Measurements from ENCODE around the gene FOXD4L1.
"Not testable (repeated sequence)": the region's sequence is repeated elsewhere in the genome, so short reads cannot be mapped to it uniquely, and the experiment has no call there.

FOXD4L1 gene

GRCh38 chr2:113498365-113498764, at the start of gene FOXD4L1:
FOXD4L1 (plus strand) TSS chr2:113498665; CDS start chr2:113499257, 592 bp downstream.
- not testable (repeated sequence) for DNase-seq (ENCODE audit: low read depth, low spot score)

GRCh38 chr2:113465770-113466169, 32.7 kb upstream of the FOXD4L1 start:
- DNase-seq (ENCODE audit: low read depth, low spot score), result not testable (repeated sequence)

GRCh38 chr2:113476688-113477368, 21.6 kb upstream of the FOXD4L1 start:
- not testable (repeated sequence) for DNase-seq (ENCODE audit: low read depth, low spot score)

GRCh38 chr2:113496527-113496926, 1.9 kb upstream of the FOXD4L1 start:
- DNase-seq (ENCODE audit: low read depth, low spot score), result not testable (repeated sequence)

- not testable (repeated sequence) for DNase-seq (ENCODE audit: low read depth, low spot score)
Observed at GRCh38 chr2:113499019-113499885, 787 bp downstream of the FOXD4L1 start.

DNA sequence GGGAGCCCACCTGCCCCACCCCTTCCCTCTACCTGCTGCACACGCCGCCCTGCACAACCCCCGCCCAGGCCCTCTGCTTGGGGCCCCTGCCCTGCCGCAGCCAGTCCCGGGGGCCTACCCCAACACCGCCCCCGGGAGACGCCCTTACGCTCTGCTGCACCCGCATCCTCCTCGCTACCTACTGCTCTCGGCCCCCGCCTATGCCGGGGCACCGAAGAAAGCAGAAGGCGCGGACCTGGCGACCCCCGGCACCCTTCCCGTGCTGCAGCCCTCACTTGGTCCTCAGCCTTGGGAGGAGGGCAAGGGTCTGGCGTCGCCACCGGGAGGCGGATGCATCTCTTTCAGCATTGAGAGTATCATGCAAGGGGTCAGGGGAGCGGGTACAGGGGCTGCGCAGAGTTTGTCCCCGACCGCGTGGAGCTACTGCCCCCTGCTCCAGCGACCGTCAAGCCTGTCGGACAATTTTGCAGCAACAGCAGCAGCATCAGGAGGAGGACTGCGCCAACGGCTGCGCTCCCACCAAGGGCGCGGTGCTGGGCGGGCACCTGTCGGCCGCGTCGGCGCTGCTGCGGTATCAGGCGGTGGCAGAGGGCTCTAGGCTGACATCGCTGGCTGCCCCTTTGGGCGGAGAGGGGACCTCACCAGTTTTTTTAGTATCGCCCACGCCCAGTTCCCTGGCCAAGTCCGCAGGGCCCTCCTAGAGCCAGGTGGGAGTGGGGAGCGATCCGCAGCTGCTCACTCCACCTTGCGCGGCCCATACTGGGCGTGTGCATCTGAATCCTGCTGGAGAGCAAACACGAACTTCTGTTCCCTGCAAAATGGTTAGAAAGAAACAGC, 1.6 kb downstream of the FOXD4L1 start:
- DNase-seq (ENCODE audit: low read depth, low spot score), result not testable (repeated sequence)

GRCh38 chr2:113500723-113501038, 2.2 kb downstream of the FOXD4L1 start:
- DNase-seq (ENCODE audit: low read depth, low spot score), result not testable (repeated sequence)

DNA sequence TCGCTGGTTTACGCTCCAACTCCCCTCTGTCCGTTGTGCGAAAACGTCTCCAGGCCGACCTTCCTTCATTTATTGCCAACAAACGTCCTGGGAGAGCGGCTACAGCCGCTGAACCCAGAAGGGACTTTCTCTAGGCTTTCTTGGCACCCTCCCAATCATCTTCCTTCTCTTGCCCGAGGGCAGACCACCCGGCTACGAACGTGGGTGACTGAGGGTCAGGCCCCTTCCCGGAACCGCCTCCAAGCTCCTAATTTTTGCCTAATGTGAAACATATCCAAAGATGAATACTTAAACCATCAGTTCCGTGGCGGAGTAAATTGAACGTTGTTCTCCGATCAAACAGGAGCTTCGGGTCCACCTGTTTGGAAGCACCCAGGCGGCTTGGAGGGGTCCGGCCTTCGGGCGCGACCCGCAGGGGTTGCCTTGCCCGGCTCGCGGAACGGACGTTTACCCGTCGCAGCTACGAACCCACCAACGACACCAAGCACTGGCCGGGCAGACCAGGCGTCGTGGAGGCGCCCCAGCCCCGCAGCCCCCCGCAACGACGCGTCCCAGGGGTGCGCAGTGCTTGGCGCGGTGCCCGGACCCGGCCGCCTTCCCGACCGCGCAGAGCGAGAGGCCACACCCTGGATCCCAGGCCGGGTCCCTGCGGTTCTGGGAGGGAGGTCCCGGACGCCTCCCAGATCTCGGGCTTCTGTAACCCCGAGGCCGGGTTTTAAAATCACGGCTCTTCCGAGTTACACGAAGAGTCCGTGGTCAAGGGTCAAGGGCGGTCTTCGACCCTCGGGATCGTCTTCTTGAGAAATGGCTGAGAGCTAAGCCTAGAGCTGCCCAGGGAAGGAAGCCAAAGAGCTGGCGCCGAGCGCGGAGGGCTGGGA, 4.0 kb downstream of the FOXD4L1 start:
- DNase-seq (ENCODE audit: low read depth, low spot score), result not testable (repeated sequence)

DNA sequence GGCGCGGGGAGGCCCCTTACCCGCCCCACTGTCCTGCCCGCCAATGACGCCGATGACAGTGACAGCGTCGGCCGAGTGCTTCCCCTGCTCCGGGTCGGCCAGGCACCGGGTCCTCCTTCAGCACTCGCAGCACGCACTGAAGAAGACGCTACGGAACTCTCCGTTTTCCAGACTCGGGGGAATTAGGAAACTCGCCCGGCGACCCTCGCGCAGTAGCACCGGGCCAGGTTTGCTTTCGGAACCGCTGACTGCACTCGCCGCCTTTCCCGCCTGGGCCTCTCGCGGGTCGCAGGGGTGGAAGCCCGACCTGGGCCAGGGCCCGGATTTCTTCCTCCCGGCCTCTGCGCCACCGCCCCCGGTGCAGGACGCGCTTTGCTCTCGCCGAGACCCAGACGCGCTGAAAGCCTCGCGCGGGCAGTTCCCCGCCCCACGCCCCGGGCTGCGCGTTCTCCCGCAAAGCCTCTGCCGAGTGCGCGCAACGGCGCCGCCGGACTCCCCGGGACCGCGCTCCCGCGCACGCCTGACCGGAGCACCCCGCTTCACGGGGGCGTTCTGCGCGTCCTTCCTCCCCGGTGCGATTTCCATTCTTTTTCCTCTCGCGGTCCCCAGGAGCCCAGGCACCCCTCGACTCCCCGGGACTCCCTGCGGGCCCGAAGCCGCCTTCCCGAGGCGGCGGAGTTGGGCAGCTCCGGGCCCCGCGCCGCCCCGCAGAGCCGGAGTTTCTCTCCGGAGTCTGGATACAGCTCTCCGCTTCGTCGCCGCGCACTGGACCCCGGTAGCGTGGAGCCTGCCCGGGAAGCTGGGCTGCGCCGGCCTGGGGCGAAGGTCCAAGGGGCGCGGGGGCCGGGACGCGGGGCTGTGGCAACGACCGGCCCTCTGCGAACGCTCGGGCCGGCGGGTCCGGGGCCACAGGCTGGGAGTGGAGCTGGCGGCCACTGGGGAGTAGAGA, 4.9 kb downstream of the FOXD4L1 start:
- not testable (repeated sequence) for DNase-seq (ENCODE audit: low read depth, low spot score)

GRCh38 chr2:113504081-113504480, 5.6 kb downstream of the FOXD4L1 start:
- DNase-seq (ENCODE audit: low read depth, low spot score), result not testable (repeated sequence)

GRCh38 chr2:113507394-113508140, 9.1 kb downstream of the FOXD4L1 start:
- DNase-seq (ENCODE audit: low read depth, low spot score), result not testable (repeated sequence)

GRCh38 chr2:113508187-113508586, 9.7 kb downstream of the FOXD4L1 start:
- not testable (repeated sequence) for DNase-seq (ENCODE audit: low read depth, low spot score)

DNA sequence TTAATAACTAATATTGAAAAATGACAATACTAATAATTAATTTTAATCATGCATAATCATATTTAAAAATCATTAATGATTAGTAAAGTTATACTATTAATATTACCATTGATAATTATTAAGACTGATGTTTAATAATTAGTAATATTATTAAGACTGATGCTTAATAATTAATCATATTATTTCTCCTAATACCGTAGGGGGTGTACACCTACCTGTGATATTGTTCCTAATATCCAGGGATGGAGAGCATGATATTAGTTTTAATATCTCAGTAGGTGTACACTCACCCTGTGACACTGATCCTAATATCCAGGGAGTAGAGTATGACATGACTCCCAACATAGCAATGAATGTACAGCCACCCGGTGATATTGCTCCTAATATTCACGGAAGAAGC, 12.4 kb downstream of the FOXD4L1 start:
- not testable (repeated sequence) for DNase-seq (ENCODE audit: low read depth, low spot score)

GRCh38 chr2:113511859-113512258, 13.4 kb downstream of the FOXD4L1 start:
- not testable (repeated sequence) for DNase-seq (ENCODE audit: low read depth, low spot score)

GRCh38 chr2:113515457-113515856, 17.0 kb downstream of the FOXD4L1 start:
- not testable (repeated sequence) for DNase-seq (ENCODE audit: low read depth, low spot score)

GRCh38 chr2:113515995-113516394, 17.5 kb downstream of the FOXD4L1 start:
- not testable (repeated sequence) for DNase-seq (ENCODE audit: low read depth, low spot score)

DNA sequence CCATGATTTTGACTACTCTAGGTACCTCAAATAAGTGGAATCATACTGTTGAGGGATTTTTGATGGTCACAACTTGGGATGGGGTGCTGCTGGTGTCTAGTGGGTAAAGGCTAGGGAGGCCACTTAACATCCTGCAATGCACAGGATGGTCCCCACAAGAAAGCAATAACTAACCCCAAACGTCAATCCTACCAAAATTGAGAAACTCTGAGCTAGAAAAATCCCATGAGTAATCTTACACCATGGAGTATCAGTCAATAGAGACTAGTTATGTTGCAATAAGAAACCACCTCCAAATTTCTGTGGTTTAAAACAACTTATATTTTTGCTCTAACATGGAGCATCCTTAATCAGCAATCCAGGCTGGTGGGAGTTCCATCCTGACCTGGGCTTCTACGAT, 18.6 kb downstream of the FOXD4L1 start:
- not testable (repeated sequence) for DNase-seq (ENCODE audit: low read depth, low spot score)

DNA sequence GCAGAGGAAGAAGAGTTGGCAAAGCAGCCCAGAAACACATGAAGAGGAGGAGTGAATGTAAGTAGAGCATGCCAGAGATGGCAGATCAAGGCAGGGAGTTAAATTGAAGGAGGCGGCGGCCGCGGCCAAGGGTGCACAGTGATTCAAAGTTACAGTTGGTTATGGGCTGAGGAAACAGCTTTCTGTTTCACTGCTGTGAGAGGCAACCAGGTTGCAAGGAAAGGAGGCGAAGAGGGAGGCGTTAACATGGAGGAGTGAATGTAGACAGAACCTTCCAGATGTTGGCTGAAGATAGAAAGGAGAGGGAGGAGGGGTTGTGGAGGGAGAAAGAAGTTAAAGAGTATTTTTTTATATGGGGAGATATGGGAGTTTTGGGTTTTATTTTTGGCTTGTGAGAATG, 22.4 kb downstream of the FOXD4L1 start:
- not testable (repeated sequence) for DNase-seq (ENCODE audit: low read depth, low spot score)

DNA sequence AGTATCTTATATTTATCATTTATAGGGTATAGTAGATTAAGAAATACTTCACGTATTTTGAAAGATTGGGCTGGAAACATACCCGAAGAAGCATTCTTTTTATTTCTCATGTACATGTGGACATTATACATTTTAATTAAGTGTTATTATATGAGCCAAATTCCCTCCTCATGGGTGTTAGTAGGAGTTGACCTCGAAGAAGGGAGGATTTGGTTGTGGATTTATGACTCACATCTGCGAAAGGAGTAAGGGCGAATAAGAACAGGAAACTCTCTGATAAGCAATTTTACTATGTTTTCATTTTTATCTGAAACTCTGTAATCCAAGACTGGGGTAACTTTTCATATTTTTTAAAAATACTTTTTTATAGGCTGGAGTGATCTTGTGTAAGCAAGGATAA, 23.0 kb downstream of the FOXD4L1 start:
- not testable (repeated sequence) for DNase-seq (ENCODE audit: low read depth, low spot score)
